A549 (cell line): Measurements from ENCODE around the gene PKD2L1.

Source experiments
- BHLHE40 ChIP-seq: IDR thresholded peaks from 2 replicates; pipeline ENCODE4 v1.6.1; 2012; ENCODE audit warnings: low read depth, low read length, inconsistent platforms
- CEBPB ChIP-seq, 2 experiments: fragments of >200 bp in 1 of 2; sonication (Bioruptor Twin) in 1 of 2; formaldehyde crosslinking in 1 of 2; IDR thresholded peaks; 2 replicates each; pipeline ENCODE4 v1.6.1; 2012 to 2016
- CTCF ChIP-seq: fragments of >200 bp; sonication (Bioruptor Twin); formaldehyde crosslinking; IDR thresholded peaks from 3 replicates; pipeline ENCODE4 v1.5.1; 2016
- EP300 ChIP-seq, 2 experiments: fragments of >200 bp; sonication (Bioruptor Twin); formaldehyde crosslinking; IDR thresholded peaks; 2 replicates in 1 of 2; 3 replicates in 1 of 2; pipeline ENCODE4 v1.6.1; 2016 to 2017
- HMGXB4 ChIP-seq: fragments of 250-450 bp; sonication (Bioruptor Pico); IDR thresholded peaks from 2 replicates; pipeline ENCODE4 v1.5.0; 2021; ENCODE audit warnings: mild to moderate bottlenecking, moderate library complexity, borderline replicate concordance
- JUN ChIP-seq, 2 experiments: fragments of >200 bp; sonication (Bioruptor Twin); formaldehyde crosslinking; IDR thresholded peaks; 2 replicates in 1 of 2; 3 replicates in 1 of 2; pipeline ENCODE4 v1.6.1; 2016 to 2017
- KDM1A ChIP-seq: fragments of 200-600 bp; sonication (generic); IDR thresholded peaks from 2 replicates; pipeline ENCODE4 v1.6.1; 2016; ENCODE audit warnings: low read depth, mild to moderate bottlenecking
- MAX ChIP-seq: IDR thresholded peaks from 2 replicates; pipeline ENCODE4 v1.6.1; 2012
- MAZ ChIP-seq: fragments of 150-350 bp; IDR thresholded peaks from 2 replicates; pipeline ENCODE4 v1.6.1; 2014; ENCODE audit warnings: antibody characterized with exemption, low read depth, low read length, borderline replicate concordance
- POLR2A ChIP-seq: IDR thresholded peaks from 2 replicates; pipeline ENCODE4 v1.6.1; 2012; ENCODE audit warnings: mild to moderate bottlenecking, low read length
- SMC3 ChIP-seq: fragments of >200 bp; sonication (Bioruptor Twin); formaldehyde crosslinking; IDR thresholded peaks from 3 replicates; pipeline ENCODE4 v1.6.1; 2018; ENCODE audit warnings: inconsistent platforms
- ZC3H11A ChIP-seq: fragments of 450-650 bp; IDR thresholded peaks from 2 replicates; pipeline ENCODE4 v1.6.1; 2014; ENCODE audit warnings: antibody characterized with exemption, mild to moderate bottlenecking
- TF ChIP-seq, protein P1 (sequence below): fragments of 200-600 bp; sonication (generic); IDR thresholded peaks from 2 replicates; pipeline ENCODE4 v1.6.1; 2016; ENCODE audit warnings: antibody characterized with exemption, mild to moderate bottlenecking, moderate library complexity
- TF ChIP-seq, protein P2 (sequence below): fragments of >200 bp; sonication (Bioruptor Twin); formaldehyde crosslinking; IDR thresholded peaks from 2 replicates; pipeline ENCODE4 v1.6.1; 2016

DNA sequence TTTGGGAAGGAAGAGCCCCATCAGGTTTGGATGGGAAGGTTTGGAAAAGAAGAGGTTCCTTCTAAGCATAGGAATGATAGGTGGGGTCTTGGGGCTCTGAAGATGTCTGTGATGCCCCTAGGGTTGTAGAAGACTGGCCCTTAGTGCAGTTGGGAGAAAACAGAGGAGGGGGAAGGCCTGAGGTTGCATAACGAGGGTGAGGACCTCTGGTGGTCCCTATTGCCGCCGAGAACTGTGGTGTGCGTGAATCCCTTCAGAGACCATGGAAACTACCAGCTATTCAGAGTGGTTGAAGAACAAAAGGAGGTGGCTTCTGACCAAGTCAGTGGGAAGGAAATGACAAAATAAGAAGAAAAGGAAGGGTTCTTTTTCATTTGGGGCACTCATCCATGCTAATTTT is 3.1 kb upstream of the PKD2L1 start:
- no peak for TF ChIP-seq CTCF
- no peak for TF ChIP-seq EP300 (IDR thresholded peaks at IDR 0.05)
- no peak for TF ChIP-seq POLR2A
- no peak for TF ChIP-seq MAZ
- TF ChIP-seq, protein P1, sequence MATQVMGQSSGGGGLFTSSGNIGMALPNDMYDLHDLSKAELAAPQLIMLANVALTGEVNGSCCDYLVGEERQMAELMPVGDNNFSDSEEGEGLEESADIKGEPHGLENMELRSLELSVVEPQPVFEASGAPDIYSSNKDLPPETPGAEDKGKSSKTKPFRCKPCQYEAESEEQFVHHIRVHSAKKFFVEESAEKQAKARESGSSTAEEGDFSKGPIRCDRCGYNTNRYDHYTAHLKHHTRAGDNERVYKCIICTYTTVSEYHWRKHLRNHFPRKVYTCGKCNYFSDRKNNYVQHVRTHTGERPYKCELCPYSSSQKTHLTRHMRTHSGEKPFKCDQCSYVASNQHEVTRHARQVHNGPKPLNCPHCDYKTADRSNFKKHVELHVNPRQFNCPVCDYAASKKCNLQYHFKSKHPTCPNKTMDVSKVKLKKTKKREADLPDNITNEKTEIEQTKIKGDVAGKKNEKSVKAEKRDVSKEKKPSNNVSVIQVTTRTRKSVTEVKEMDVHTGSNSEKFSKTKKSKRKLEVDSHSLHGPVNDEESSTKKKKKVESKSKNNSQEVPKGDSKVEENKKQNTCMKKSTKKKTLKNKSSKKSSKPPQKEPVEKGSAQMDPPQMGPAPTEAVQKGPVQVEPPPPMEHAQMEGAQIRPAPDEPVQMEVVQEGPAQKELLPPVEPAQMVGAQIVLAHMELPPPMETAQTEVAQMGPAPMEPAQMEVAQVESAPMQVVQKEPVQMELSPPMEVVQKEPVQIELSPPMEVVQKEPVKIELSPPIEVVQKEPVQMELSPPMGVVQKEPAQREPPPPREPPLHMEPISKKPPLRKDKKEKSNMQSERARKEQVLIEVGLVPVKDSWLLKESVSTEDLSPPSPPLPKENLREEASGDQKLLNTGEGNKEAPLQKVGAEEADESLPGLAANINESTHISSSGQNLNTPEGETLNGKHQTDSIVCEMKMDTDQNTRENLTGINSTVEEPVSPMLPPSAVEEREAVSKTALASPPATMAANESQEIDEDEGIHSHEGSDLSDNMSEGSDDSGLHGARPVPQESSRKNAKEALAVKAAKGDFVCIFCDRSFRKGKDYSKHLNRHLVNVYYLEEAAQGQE = no peak
- no peak for TF ChIP-seq BHLHE40
- no peak for TF ChIP-seq JUN (IDR thresholded peaks at IDR 0.05)
- TF ChIP-seq ZC3H11A = no peak
- no peak for TF ChIP-seq MAX
- TF ChIP-seq, protein P2, sequence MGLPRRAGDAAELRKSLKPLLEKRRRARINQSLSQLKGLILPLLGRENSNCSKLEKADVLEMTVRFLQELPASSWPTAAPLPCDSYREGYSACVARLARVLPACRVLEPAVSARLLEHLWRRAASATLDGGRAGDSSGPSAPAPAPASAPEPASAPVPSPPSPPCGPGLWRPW = no peak
- no peak for TF ChIP-seq HMGXB4 (CRISPR knock-in tag)
- TF ChIP-seq KDM1A = no peak
- TF ChIP-seq SMC3 = no peak
- TF ChIP-seq CEBPB (IDR thresholded peaks at IDR 0.05) = no peak
